GM10266 (cell line): ENCODE measurements around the gene TRIM44.

ENCODE experiments used
- DNase-seq: peaks from one replicate; pipeline ENCODE4 v3.0.0; 2012; ENCODE audit errors: extremely low spot score
- TF ChIP-seq, protein P1 (sequence below): IDR thresholded peaks from 2 replicates; pipeline ENCODE4 v1.5.1; 2012; ENCODE audit warnings: mild to moderate bottlenecking, low read depth; ENCODE audit not compliant: control insufficient read depth, insufficient read depth; ENCODE audit errors: missing control alignments

The TRIM44 gene

DNA sequence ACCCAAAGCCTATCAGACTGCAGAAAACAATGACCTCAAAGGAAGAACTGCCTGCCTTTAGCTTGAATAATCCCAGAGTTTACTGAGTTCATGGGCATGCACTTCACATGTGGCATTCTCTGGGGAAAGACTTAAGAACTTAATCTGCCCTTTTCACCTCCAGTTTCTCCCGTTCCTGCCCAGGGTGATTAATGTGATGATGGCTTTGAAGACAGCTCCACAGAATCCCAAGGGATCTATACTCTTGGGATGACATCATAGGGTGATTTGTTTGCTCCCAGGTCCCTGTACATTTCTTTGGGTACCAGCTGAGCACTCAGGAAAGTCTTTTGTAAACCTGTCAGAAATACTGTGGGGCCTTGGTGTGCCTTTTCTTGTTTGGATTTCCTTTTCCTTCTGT is 30.3 kb upstream of the TRIM44 start:
- no peak for DNase-seq
- TF ChIP-seq, protein P1, sequence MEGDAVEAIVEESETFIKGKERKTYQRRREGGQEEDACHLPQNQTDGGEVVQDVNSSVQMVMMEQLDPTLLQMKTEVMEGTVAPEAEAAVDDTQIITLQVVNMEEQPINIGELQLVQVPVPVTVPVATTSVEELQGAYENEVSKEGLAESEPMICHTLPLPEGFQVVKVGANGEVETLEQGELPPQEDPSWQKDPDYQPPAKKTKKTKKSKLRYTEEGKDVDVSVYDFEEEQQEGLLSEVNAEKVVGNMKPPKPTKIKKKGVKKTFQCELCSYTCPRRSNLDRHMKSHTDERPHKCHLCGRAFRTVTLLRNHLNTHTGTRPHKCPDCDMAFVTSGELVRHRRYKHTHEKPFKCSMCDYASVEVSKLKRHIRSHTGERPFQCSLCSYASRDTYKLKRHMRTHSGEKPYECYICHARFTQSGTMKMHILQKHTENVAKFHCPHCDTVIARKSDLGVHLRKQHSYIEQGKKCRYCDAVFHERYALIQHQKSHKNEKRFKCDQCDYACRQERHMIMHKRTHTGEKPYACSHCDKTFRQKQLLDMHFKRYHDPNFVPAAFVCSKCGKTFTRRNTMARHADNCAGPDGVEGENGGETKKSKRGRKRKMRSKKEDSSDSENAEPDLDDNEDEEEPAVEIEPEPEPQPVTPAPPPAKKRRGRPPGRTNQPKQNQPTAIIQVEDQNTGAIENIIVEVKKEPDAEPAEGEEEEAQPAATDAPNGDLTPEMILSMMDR, result no peak

DNA sequence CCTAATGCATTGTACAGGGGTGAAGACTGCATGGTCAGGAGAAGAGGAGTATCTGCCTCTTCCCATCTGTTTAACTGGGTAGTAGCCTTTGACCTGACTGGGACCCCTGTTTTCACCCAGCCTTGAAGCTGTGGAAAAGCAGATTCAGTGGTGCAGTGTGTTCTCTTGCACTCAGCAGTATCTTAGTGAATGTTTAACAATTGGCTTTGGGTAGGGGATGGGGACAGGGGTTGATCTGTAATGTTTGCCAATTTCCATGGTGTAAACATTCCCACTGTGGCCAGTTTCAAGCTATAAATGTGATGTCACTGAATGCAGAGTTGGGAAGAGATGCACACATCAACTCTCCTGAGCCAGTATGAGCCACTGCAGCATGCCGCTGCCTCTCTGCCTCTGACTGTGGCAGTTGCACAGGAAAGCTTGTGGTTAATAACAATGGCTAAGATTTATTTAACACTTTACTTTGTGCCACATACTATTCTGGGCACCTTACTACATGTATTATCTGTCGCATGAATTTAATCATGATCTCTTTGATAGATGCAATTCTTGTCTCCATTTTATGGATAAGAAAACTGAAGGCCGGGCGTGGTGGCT is 28.6 kb upstream of the TRIM44 start:
- DNase-seq, result no peak
- TF ChIP-seq, protein P1, result no peak

GRCh38 chr11:35635933-35636332 is 26.6 kb upstream of the TRIM44 start:
- TF ChIP-seq, protein P1, result no peak

DNA sequence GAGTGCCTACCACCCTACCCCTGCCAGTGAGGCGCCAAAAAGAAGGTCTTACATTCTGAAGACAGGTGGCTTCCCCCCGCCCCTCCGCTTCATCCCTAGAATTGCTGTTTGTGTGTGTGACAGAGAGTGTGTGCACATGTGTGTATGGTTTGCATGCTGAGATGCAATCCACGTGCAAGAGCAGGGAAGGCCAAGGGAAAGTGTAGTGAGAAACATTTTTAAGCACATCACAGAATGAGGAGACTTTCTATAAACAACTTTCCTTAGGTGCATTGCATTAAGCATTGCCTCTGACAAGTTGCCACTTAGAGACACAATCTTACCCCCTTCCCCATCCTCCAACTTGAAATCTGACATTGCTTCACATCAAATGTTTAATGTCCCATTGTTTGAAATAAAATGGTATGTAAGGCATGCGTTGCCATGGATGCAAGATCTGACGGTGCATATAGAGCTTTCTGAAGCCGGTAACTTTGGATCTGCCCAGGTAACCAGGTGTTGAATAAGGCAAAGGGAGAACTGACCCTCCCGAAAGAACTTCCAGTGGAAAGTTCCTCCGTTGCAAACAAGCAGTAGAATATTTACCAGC is 22.9 kb upstream of the TRIM44 start:
- no peak for DNase-seq
- TF ChIP-seq, protein P1, result no peak

More at GRCh38 chr11:35635933-35636332, 26.6 kb upstream of the TRIM44 start:
- DNase-seq, result no peak

GRCh38 chr11:35641171-35641897 is 21.2 kb upstream of the TRIM44 start:
- TF ChIP-seq, protein P1, result no peak
- no peak for DNase-seq

- TF ChIP-seq, protein P1, result no peak
- no peak for DNase-seq
Measured at GRCh38 chr11:35641964-35642363, 20.6 kb upstream of the TRIM44 start.

DNA sequence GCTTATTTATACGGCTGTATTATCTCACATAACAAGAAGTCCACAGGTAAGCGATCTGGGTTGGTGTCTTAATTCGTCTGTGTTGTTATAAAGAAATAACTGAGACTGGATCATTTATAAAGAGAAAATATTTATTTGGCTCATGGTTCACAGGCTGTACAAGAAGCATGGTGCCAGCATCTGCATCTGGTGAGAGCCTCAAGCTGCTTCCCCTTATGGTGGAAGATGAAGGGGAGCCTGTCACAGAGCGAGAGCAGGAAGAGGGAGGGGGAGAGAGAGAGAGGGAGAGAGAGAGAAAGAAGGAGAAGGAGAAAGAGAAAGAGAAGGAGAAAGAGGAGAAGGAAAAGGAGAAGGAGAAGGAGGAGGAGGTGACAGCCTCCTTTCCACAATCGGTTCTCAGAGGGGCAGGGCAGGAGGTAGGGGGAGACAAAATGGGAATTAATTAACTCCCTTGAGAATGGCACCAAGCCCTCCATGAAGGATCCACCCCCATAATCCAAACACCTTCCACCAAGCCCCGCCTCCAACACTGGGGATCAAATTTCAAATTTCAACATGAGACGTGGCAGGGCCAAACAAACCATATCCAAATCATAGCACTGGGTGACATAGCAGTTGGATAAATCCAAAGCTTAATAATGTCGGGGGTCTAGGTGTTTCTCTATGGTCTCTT is 15.0 kb upstream of the TRIM44 start:
- TF ChIP-seq, protein P1, result no peak
- no peak for DNase-seq
